Measurements from ENCODE around the gene LRRC57.
"Not testable (repeated sequence)": the region's sequence is repeated elsewhere in the genome, so short reads cannot be mapped to it uniquely, and the experiment has no call there.

Gene LRRC57

DNA sequence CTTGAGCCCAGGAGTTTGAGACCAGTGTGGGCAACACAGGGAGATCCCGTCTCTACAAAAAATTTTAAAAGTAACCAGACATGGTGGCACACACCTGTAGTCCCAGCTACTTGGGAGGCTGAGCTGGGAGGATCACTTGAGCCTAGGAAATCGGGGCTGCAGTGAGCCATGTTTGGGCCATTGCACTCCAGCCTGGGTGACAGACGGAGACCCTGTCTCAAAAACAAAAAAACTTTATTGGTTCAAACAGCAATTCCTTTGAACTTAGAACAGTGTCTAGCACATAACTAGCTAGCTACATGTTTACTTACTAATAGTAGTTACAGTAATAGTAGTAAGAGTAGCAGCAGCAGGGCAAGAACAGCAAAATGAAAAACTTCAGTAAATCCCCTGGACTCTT, 10.1 kb upstream of the LRRC57 start:
- no peak for DNase-seq (ENCODE audit: low read depth)
- TF ChIP-seq, protein P1, sequence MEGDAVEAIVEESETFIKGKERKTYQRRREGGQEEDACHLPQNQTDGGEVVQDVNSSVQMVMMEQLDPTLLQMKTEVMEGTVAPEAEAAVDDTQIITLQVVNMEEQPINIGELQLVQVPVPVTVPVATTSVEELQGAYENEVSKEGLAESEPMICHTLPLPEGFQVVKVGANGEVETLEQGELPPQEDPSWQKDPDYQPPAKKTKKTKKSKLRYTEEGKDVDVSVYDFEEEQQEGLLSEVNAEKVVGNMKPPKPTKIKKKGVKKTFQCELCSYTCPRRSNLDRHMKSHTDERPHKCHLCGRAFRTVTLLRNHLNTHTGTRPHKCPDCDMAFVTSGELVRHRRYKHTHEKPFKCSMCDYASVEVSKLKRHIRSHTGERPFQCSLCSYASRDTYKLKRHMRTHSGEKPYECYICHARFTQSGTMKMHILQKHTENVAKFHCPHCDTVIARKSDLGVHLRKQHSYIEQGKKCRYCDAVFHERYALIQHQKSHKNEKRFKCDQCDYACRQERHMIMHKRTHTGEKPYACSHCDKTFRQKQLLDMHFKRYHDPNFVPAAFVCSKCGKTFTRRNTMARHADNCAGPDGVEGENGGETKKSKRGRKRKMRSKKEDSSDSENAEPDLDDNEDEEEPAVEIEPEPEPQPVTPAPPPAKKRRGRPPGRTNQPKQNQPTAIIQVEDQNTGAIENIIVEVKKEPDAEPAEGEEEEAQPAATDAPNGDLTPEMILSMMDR (IDR thresholded peaks at IDR 0.05; ENCODE audit: low read depth, low read length), result no peak
- TF ChIP-seq MYC (IDR thresholded peaks at IDR 0.05; ENCODE audit: low read depth, low read length) (no peak), POLR2A (IDR thresholded peaks at IDR 0.05; ENCODE audit: extremely low read depth, insufficient read length) (no peak), MAX (IDR thresholded peaks at IDR 0.05; ENCODE audit: low read depth, low read length) (no peak)
- no peak overlapping the region for H3K4me3 ChIP-seq (ENCODE audit: low read depth, low read length)

DNA sequence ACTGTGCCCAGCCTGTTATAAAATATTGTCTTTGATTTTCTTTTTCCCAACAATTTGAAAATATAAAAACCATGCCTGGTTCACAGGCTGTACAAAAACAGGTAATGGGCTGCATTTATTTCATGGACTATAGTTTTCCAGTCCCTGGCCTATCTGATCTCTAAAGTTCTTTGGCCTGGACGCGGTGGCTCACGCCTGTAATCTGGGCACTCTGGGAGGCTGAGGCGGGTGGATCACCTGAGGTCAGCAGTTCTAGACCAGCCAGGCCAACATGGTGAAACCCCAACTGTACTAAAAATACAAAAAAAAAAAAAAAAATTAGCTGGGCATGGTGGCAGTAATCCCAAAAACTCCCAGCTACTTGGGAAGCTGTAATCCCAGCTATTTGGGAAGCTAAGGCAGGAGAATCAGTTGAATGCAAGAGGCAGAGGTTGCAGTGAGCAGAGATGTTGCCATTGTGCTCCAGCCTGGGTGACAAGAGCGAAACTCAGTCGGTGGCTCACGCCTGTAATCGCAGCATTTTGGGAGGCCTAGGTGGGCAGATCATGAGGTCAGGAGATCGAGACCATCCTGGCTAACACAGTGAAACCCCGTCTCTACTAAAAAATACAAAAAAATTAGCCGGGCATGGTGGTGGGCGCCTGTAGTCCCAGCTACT, 8.1 kb upstream of the LRRC57 start:
- DNase-seq (ENCODE audit: low read depth), result not testable (repeated sequence)

DNA sequence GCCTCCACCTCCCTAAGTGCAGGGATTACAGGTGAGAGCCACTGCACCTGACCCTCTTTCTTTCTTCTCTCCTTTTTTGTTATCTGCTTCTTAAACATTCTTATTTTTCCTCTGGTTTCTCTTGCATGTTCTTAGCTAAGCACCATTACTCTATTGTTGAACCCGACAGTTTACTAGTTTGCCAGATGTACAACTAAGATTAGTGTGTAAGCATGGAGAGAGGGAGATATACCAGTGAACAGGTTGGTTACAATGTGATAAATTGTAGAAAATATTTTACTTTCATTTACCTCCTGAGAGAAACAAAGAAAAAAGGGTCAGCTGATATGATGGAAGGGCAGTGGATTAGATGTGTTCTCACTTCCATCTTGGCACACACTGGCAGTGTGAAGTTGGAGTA, 5.0 kb upstream of the LRRC57 start:
- DNase-seq (ENCODE audit: low read depth), result no peak
- H3K4me3 ChIP-seq (ENCODE audit: low read depth, low read length), result no peak overlapping the region
- TF ChIP-seq, protein P1 (IDR thresholded peaks at IDR 0.05; ENCODE audit: low read depth, low read length), result no peak
- no peak for TF ChIP-seq POLR2A (IDR thresholded peaks at IDR 0.05; ENCODE audit: extremely low read depth, insufficient read length)
- no peak for TF ChIP-seq MYC (IDR thresholded peaks at IDR 0.05; ENCODE audit: low read depth, low read length)

More for the DNA sequence above, 8.1 kb upstream of the LRRC57 start:
- not testable (repeated sequence) for H3K4me3 ChIP-seq (ENCODE audit: low read depth, low read length)

DNA sequence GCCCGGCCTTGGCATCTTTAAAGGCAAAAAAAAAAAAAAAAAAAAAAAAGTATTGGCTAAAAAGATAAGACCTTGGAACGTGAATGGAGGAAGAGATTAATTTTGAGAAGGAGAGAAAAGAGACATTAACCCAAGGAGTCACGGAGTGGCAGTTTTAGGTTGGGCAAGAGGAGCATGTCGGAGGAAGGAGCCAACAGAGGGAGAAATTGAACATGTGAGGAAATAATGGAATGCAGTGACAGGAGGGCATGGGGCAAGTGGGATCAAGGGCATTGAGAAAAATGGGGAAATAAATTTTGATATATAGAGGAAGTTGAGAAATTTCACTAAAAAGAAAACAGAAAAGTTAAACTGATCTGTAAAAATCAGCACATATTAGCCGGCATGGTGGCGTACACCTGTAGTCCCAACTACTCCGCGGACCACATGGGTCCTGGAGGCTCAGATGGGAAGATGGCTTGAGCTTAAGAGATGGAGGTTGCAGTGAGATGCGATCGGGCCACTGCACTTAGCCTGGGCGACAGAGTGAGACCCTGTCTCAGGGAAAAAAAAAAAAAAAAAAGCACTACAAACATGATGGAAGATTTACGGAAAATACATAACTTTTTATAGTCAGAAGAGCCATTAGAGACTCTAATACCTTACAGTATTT, 1.3 kb upstream of the LRRC57 start:
- peak; percentile 39 for DNase-seq (ENCODE audit: low read depth)
- TF ChIP-seq MAX (IDR thresholded peaks at IDR 0.05; ENCODE audit: low read depth, low read length), result no peak; the same call in 1 of the 2 replicates
- no peak for TF ChIP-seq MYC (IDR thresholded peaks at IDR 0.05; ENCODE audit: low read depth, low read length)
- TF ChIP-seq POLR2A (IDR thresholded peaks at IDR 0.05; ENCODE audit: extremely low read depth, insufficient read length), result no peak
- peak overlapping the region; percentile 100 for H3K4me3 ChIP-seq (ENCODE audit: low read depth, low read length)

GRCh38 chr15:42549032-42549491, 469 bp upstream of the LRRC57 start:
- H3K4me3 ChIP-seq (ENCODE audit: low read depth, low read length), result peak overlapping the region; percentile 100
- peak; percentile 78 for DNase-seq (ENCODE audit: low read depth)
- TF ChIP-seq MAX (IDR thresholded peaks at IDR 0.05; ENCODE audit: low read depth, low read length), result no peak
- TF ChIP-seq, protein P1 (IDR thresholded peaks at IDR 0.05; ENCODE audit: low read depth, low read length), result no peak
- no peak for TF ChIP-seq POLR2A (IDR thresholded peaks at IDR 0.05; ENCODE audit: extremely low read depth, insufficient read length)
- no peak for TF ChIP-seq MYC (IDR thresholded peaks at IDR 0.05; ENCODE audit: low read depth, low read length)

GRCh38 chr15:42547918-42548248, 710 bp downstream of the LRRC57 start:
- DNase-seq (ENCODE audit: low read depth), result no peak
- peak overlapping the region; percentile 100 for H3K4me3 ChIP-seq (ENCODE audit: low read depth, low read length)
- TF ChIP-seq POLR2A (IDR thresholded peaks at IDR 0.05; ENCODE audit: extremely low read depth, insufficient read length) (no peak), MAX (IDR thresholded peaks at IDR 0.05; ENCODE audit: low read depth, low read length) (no peak), MYC (IDR thresholded peaks at IDR 0.05; ENCODE audit: low read depth, low read length) (no peak)
- TF ChIP-seq, protein P1 (IDR thresholded peaks at IDR 0.05; ENCODE audit: low read depth, low read length), result no peak

Measured in NB4 (cell line).